Measurements from ENCODE around the gene RSPO3.

- no peak for TF ChIP-seq HDGF (IDR thresholded peaks at IDR 0.05; ENCODE audit: borderline replicate concordance)
- no peak for TF ChIP-seq SUZ12 (IDR thresholded peaks at IDR 0.05)
- TF ChIP-seq TARDBP (IDR thresholded peaks at IDR 0.05), result no peak
- TF ChIP-seq FOXA1 (IDR thresholded peaks at IDR 0.05), result no peak
- TF ChIP-seq SP1 (IDR thresholded peaks at IDR 0.05), result no peak
Measured at GRCh38 chr6:127148511-127148910, 30.0 kb downstream of the RSPO3 start.

Measured in HEK293T (cell line).